Measurements from ENCODE around the gene CYP8B1. TPM values are rescaled to one million over a fixed set of nuclear protein-coding genes. Genes with fewer than 3 reads are reported as not detected.
A peak's percentile ranks its signal among the peaks of the same experiment; 100 is the strongest.

The CYP8B1 gene
- total and polyA plus RNA-seq, 2 of the 13 experiments (the other 11 are each of a cell fraction or from before 2014, with no cell fraction given): 0.58 to 2.0 TPM

DNA sequence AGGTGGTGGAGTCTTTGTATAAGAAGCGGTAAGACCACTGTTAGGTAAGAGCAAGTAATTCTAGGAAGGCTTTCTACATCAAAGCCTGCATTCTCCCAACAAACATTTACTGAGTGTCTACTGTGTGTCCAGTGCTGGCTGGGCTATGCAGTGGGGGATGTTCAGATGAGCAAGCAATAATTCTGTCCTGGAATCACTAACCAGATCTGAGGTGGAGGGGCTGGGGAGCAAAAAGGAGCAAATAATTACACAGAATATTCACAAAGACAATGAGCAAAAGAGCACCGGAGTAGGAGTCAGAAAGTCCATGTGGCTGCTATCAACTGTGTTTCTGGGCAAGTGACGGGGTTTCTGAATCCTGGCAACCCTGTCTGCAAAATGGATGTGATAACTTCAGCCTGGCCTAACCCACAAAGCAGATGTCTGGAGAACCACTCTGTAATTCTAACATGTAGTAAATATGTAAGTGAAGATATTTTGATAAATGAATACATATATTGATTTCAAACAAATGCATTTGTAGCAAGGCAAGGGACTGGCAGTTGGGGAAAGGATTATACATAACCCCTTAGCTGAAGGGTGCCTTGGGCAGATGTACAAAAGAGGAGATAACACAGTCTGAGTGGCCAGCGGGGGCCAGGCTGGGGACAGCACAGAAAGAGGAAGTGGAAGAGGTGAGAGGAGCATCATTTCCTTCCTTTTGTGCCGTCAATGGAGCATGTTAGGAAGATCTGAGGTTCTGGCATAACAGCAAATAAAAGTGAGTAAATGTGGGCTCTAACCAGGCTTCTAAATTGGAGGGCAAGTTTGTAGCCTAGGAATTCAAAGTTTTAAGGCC lies 28.8 kb downstream of the CYP8B1 start (continued):
- TF ChIP-seq, protein P1, sequence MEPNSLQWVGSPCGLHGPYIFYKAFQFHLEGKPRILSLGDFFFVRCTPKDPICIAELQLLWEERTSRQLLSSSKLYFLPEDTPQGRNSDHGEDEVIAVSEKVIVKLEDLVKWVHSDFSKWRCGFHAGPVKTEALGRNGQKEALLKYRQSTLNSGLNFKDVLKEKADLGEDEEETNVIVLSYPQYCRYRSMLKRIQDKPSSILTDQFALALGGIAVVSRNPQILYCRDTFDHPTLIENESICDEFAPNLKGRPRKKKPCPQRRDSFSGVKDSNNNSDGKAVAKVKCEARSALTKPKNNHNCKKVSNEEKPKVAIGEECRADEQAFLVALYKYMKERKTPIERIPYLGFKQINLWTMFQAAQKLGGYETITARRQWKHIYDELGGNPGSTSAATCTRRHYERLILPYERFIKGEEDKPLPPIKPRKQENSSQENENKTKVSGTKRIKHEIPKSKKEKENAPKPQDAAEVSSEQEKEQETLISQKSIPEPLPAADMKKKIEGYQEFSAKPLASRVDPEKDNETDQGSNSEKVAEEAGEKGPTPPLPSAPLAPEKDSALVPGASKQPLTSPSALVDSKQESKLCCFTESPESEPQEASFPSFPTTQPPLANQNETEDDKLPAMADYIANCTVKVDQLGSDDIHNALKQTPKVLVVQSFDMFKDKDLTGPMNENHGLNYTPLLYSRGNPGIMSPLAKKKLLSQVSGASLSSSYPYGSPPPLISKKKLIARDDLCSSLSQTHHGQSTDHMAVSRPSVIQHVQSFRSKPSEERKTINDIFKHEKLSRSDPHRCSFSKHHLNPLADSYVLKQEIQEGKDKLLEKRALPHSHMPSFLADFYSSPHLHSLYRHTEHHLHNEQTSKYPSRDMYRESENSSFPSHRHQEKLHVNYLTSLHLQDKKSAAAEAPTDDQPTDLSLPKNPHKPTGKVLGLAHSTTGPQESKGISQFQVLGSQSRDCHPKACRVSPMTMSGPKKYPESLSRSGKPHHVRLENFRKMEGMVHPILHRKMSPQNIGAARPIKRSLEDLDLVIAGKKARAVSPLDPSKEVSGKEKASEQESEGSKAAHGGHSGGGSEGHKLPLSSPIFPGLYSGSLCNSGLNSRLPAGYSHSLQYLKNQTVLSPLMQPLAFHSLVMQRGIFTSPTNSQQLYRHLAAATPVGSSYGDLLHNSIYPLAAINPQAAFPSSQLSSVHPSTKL (CRISPR knock-in tag; IDR thresholded peaks at IDR 0.05): peak; percentile 62; the same call in 1 of the 2 replicates
- TF ChIP-seq ZNF333 (CRISPR knock-in tag; IDR thresholded peaks at IDR 0.05; ENCODE audit: borderline replicate concordance) (no peak), CBFB (CRISPR knock-in tag; IDR thresholded peaks at IDR 0.05) (no peak), MTA3 (CRISPR knock-in tag; IDR thresholded peaks at IDR 0.05) (no peak), ZMYM3 (CRISPR knock-in tag; IDR thresholded peaks at IDR 0.05) (0 out of 2 replicates have a peak, but pooled peaks have one; percentile 40), ELF4 (CRISPR knock-in tag; IDR thresholded peaks at IDR 0.05; ENCODE audit: borderline replicate concordance) (no peak), SATB2 (CRISPR knock-in tag; IDR thresholded peaks at IDR 0.05) (no peak), KDM5B (CRISPR knock-in tag; IDR thresholded peaks at IDR 0.05; ENCODE audit: borderline replicate concordance) (no peak), KDM2A (CRISPR knock-in tag; IDR thresholded peaks at IDR 0.05; ENCODE audit: borderline replicate concordance, low read depth) (no peak), RFXANK (CRISPR knock-in tag; IDR thresholded peaks at IDR 0.05) (no peak), ZNF143 (CRISPR knock-in tag; IDR thresholded peaks at IDR 0.05) (no peak), HIVEP1 (CRISPR knock-in tag; IDR thresholded peaks at IDR 0.05) (no peak)
- TF ChIP-seq, protein P2, sequence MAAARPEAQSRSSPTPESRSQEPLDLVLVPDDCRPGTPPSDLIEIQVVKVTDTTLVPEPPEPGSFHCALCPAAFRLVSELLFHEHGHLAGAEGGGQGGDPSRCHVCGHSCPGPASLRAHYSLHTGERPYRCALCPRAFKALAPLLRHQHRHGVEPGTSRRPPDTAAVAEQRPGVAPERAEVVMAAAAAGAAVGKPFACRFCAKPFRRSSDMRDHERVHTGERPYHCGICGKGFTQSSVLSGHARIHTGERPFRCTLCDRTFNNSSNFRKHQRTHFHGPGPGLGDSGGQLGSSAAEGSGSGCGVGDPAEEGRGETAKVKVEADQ (CRISPR knock-in tag; IDR thresholded peaks at IDR 0.05; ENCODE audit: borderline replicate concordance): no peak
- TF ChIP-seq, protein P3, sequence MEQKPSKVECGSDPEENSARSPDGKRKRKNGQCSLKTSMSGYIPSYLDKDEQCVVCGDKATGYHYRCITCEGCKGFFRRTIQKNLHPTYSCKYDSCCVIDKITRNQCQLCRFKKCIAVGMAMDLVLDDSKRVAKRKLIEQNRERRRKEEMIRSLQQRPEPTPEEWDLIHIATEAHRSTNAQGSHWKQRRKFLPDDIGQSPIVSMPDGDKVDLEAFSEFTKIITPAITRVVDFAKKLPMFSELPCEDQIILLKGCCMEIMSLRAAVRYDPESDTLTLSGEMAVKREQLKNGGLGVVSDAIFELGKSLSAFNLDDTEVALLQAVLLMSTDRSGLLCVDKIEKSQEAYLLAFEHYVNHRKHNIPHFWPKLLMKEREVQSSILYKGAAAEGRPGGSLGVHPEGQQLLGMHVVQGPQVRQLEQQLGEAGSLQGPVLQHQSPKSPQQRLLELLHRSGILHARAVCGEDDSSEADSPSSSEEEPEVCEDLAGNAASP (CRISPR knock-in tag; IDR thresholded peaks at IDR 0.05; ENCODE audit: borderline replicate concordance): peak; percentile 39; the same call in 1 of the 2 replicates
- TF ChIP-seq, protein P4, sequence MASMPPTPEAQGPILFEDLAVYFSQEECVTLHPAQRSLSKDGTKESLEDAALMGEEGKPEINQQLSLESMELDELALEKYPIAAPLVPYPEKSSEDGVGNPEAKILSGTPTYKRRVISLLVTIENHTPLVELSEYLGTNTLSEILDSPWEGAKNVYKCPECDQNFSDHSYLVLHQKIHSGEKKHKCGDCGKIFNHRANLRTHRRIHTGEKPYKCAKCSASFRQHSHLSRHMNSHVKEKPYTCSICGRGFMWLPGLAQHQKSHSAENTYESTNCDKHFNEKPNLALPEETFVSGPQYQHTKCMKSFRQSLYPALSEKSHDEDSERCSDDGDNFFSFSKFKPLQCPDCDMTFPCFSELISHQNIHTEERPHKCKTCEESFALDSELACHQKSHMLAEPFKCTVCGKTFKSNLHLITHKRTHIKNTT (CRISPR knock-in tag; IDR thresholded peaks at IDR 0.05): no peak
- TF ChIP-seq, protein P5, sequence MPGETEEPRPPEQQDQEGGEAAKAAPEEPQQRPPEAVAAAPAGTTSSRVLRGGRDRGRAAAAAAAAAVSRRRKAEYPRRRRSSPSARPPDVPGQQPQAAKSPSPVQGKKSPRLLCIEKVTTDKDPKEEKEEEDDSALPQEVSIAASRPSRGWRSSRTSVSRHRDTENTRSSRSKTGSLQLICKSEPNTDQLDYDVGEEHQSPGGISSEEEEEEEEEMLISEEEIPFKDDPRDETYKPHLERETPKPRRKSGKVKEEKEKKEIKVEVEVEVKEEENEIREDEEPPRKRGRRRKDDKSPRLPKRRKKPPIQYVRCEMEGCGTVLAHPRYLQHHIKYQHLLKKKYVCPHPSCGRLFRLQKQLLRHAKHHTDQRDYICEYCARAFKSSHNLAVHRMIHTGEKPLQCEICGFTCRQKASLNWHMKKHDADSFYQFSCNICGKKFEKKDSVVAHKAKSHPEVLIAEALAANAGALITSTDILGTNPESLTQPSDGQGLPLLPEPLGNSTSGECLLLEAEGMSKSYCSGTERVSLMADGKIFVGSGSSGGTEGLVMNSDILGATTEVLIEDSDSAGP (CRISPR knock-in tag; IDR thresholded peaks at IDR 0.05; ENCODE audit: borderline replicate concordance): no peak
- TF ChIP-seq, protein P6, sequence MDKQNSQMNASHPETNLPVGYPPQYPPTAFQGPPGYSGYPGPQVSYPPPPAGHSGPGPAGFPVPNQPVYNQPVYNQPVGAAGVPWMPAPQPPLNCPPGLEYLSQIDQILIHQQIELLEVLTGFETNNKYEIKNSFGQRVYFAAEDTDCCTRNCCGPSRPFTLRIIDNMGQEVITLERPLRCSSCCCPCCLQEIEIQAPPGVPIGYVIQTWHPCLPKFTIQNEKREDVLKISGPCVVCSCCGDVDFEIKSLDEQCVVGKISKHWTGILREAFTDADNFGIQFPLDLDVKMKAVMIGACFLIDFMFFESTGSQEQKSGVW (CRISPR knock-in tag; IDR thresholded peaks at IDR 0.05; ENCODE audit: borderline replicate concordance): no peak

Measured in HepG2 (cell line).